SU-DHL-6 (cell line): ENCODE data around the gene ABL2.

Source experiments
- H2AFZ ChIP-seq: fragments of 200-600 bp; sonication (generic); 2 replicates; pipeline ENCODE4 v1.6.1; 2014; ENCODE audit warnings: low read depth, mild to moderate bottlenecking, moderate library complexity, mixed read lengths, antibody characterized with exemption, low read length; ENCODE audit not compliant: severe bottlenecking
- H3F3A ChIP-seq: fragments of 200-600 bp; shearing (Covaris generic); 2 replicates; pipeline ENCODE4 v1.6.0; 2016; ENCODE audit warnings: antibody characterized with exemption, mild to moderate bottlenecking; ENCODE audit not compliant: insufficient read depth
- H3K27ac ChIP-seq: fragments of 200-600 bp; sonication (generic); 2 replicates; pipeline ENCODE4 v1.5.1; 2016; ENCODE audit warnings: low read depth, mild to moderate bottlenecking, low read length, moderate library complexity, mixed read lengths
- H3K27me3 ChIP-seq: fragments of 200-600 bp; sonication (generic), shearing (Covaris generic); 2 replicates; pipeline ENCODE4 v1.6.0; 2014; ENCODE audit warnings: mild to moderate bottlenecking, low read length
- H3K36me3 ChIP-seq: fragments of 200-600 bp; sonication (generic); 2 replicates; pipeline ENCODE4 v1.6.1; 2014; ENCODE audit warnings: mild to moderate bottlenecking, low read length, mixed read lengths
- H3K4me2 ChIP-seq: fragments of 300-600, 200-600 bp; shearing (Covaris generic), sonication (generic); 2 replicates; pipeline ENCODE4 v1.6.0; 2014; ENCODE audit warnings: low read length, low read depth, mild to moderate bottlenecking; ENCODE audit not compliant: poor library complexity, severe bottlenecking
- H3K4me3 ChIP-seq: fragments of 200-600 bp; sonication (generic); 2 replicates; pipeline ENCODE4 v1.5.1; 2014; ENCODE audit warnings: antibody characterized with exemption, low read length, mild to moderate bottlenecking, mixed read lengths; ENCODE audit not compliant: insufficient read depth, poor library complexity, severe bottlenecking
- H3K79me2 ChIP-seq: fragments of 200-600 bp; sonication (generic); 2 replicates; pipeline ENCODE4 v1.6.1; 2014; ENCODE audit warnings: mild to moderate bottlenecking, low read length, moderate library complexity; ENCODE audit not compliant: insufficient read depth
- H3K9ac ChIP-seq: fragments of 200-600 bp; sonication (generic); 2 replicates; pipeline ENCODE4 v1.7.0; 2014; ENCODE audit warnings: mild to moderate bottlenecking, low read length
- H3K9me2 ChIP-seq: fragments of 200-600 bp; sonication (generic); replicated peaks from 2 replicates; pipeline ENCODE4 v1.6.1; 2014; ENCODE audit warnings: low read length; ENCODE audit not compliant: insufficient read depth
- H3K9me3 ChIP-seq: fragments of 200-600 bp; sonication (generic); 2 replicates; pipeline ENCODE4 v1.6.1; 2014; ENCODE audit warnings: low read length, mixed read lengths; ENCODE audit not compliant: insufficient read depth
- H4K20me1 ChIP-seq: fragments of 200-600 bp; sonication (generic); 2 replicates; pipeline ENCODE4 v1.6.1; 2014; ENCODE audit warnings: low read depth, mild to moderate bottlenecking, antibody characterized with exemption, low read length, moderate library complexity, mixed read lengths
- CTCF ChIP-seq: fragments of 200-600 bp; sonication (generic); IDR thresholded peaks from one replicate; pipeline ENCODE4 v1.5.1; 2017; ENCODE audit warnings: antibody characterized with exemption, mild to moderate bottlenecking, low read length, moderate library complexity; ENCODE audit not compliant: insufficient read depth, poor library complexity, severe bottlenecking
- EZH2phosphoT487 ChIP-seq: fragments of 200-600 bp; sonication (generic), shearing (Covaris generic); conservative IDR thresholded peaks from 2 replicates; pipeline ENCODE4 v1.6.1; 2018; ENCODE audit warnings: mild to moderate bottlenecking, antibody characterized with exemption, low read length, moderate library complexity, mixed read lengths

Gene ABL2

DNA sequence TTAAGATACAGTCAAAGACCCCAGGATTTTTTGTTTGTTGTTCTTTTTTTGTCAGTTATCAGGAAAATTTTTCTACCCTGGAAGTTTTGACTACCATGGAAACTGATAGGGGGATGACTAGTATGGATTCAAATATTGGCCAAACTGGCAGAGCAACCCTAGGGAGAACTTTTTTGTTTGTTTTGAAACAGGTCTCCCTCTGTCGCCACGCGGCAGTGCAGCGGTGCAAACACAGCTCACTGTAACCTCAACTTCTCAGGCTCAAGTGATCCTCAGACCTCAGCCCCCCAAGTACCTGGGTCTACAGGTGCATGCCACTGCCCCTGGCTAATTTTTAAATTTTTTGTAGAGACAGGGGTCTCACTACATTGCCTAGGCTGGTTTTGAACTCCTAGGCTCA, 101.0 kb downstream of the ABL2 start:
- Histone ChIP-seq H3K27ac (no peak overlapping the region), H3K9me3 (no peaks in the 10 kb centered on the region), H3K4me2 (no peak overlapping the region), H2AFZ (no peak overlapping the region), H3K27me3 (no peaks in the 10 kb centered on the region), H3F3A (no peaks in the 10 kb centered on the region), H3K79me2 (no peaks in the 10 kb centered on the region), H3K4me3 (no peak overlapping the region), H3K9me2 (no peaks in the 10 kb centered on the region), H3K36me3 (no peaks in the 10 kb centered on the region), H4K20me1 (no peaks in the 10 kb centered on the region), H3K9ac (no peak overlapping the region)
- no peak for TF ChIP-seq CTCF
- TF ChIP-seq EZH2phosphoT487, result no peak

- Histone ChIP-seq H2AFZ (no peak overlapping the region), H3K9ac (no peak overlapping the region), H3K9me2 (no peaks in the 10 kb centered on the region), H4K20me1 (no peaks in the 10 kb centered on the region), H3K27ac (no peak overlapping the region), H3K4me3 (no peak overlapping the region), H3F3A (no peaks in the 10 kb centered on the region), H3K36me3 (no peaks in the 10 kb centered on the region), H3K9me3 (no peaks in the 10 kb centered on the region), H3K4me2 (no peak overlapping the region), H3K79me2 (no peaks in the 10 kb centered on the region), H3K27me3 (no peaks in the 10 kb centered on the region)
- TF ChIP-seq CTCF, result no peak
- TF ChIP-seq EZH2phosphoT487, result no peak
These were observed 102.1 kb downstream of the ABL2 start for GRCh38 chr1:179127163-179127895.

DNA sequence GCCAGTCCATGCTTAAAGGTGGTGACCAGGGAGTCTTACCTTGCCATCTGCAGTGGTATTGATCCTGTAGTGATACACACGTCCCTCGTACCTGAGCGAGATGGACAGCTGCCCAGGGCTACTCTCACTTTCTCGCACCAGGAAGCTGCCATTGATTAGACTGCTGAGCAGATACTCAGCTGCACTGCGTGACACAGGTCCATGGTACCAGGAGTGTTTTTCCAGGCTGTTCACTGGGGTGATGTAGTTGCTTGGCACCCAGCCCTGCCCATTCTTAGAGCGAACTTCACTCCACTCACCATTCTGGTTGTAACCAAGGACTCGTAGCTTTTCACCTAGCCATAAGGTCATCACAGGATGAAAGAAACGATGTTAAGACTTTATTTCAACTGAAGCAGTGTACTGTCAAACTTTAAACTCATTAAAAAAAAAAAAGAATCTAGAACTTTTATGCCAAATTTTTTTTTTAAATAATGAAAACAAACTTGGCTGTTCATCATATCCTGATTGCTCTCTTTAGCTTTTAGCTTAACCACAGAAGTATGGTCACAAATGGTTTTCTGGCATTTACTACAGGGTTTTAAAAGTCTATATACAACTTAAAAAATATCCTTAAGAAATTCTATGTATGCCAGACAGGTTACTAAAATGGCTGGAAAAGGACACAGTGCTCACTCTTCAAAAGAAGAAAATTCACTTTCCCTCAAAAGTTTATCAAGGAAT, 103.0 kb downstream of the ABL2 start:
- H3K4me3 ChIP-seq, result no peak overlapping the region
- no peaks in the 10 kb centered on the region for H3K9me2 ChIP-seq
- no peak overlapping the region for H2AFZ ChIP-seq
- no peaks in the 10 kb centered on the region for H4K20me1 ChIP-seq
- TF ChIP-seq EZH2phosphoT487 (no peak), CTCF (no peak)
- no peaks in the 10 kb centered on the region; the same call in 1 of the 2 replicates for H3F3A ChIP-seq
- H3K79me2 ChIP-seq, result no peaks in the 10 kb centered on the region
- no peaks in the 10 kb centered on the region for H3K9me3 ChIP-seq
- H3K27ac ChIP-seq, result no peak overlapping the region
- no peaks in the 10 kb centered on the region for H3K36me3 ChIP-seq
- no peaks in the 10 kb centered on the region for H3K27me3 ChIP-seq
- no peak overlapping the region for H3K4me2 ChIP-seq
- H3K9ac ChIP-seq, result no peak overlapping the region
